Gastrocnemius medialis (tissue), 4 donors: ENCODE measurements around the gene STK4.

Experiments
- POLR2A ChIP-seq, 2 donors: fragments of 450-650 bp; IDR thresholded peaks; one replicate each; pipeline ENCODE4 v1.6.1; 2017; ENCODE audit warnings: antibody characterized with exemption in 2 of 2, mild to moderate bottlenecking in 2 of 2, moderate library complexity in 2 of 2
- TF ChIP-seq, protein P1 (sequence below), 5 experiments: fragments of 450-650 bp in 3 of 5; fragments of 200-600 bp in 2 of 5; sonication (generic) in 2 of 5; IDR thresholded peaks in 4 of 5; conservative IDR thresholded peaks in 1 of 5; 1 replicate in 4 of 5; 2 replicates in 1 of 5; pipeline ENCODE4 v1.5.1; 2016 to 2019; ENCODE audit warnings: antibody characterized with exemption in 5 of 5, mild to moderate bottlenecking in 3 of 5, moderate library complexity in 3 of 5

DNA sequence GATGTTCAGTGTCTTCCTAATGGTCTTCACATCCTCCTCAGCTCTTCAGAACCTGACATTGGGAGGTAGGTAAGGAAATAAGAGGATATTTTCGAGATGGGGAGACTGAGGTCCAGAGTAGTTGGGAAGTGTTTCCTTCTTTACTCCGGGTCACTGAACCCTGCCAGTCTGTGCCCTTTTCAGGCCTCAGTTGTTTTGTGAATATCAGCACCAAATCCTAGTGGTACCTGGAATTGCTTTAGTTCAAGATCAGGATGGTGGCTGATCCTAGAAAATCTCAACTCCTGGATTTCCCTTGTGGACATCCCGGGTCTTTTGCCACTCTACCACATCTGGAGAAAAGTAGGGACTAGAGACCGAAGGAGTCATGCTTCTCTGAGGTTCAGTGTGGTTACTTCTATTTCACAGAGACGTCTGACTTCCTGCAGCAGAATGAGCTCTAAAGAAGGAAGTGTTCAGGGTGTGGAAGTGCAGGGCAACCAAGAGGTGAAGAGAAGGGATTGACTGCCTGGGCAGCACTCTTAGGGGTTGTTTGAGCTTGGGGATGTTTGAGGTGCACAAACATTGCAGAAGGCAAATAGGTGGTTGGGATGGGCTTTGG, 995 bp downstream of the STK4 start:
- TF ChIP-seq, protein P1, sequence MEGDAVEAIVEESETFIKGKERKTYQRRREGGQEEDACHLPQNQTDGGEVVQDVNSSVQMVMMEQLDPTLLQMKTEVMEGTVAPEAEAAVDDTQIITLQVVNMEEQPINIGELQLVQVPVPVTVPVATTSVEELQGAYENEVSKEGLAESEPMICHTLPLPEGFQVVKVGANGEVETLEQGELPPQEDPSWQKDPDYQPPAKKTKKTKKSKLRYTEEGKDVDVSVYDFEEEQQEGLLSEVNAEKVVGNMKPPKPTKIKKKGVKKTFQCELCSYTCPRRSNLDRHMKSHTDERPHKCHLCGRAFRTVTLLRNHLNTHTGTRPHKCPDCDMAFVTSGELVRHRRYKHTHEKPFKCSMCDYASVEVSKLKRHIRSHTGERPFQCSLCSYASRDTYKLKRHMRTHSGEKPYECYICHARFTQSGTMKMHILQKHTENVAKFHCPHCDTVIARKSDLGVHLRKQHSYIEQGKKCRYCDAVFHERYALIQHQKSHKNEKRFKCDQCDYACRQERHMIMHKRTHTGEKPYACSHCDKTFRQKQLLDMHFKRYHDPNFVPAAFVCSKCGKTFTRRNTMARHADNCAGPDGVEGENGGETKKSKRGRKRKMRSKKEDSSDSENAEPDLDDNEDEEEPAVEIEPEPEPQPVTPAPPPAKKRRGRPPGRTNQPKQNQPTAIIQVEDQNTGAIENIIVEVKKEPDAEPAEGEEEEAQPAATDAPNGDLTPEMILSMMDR (IDR thresholded peaks at IDR 0.05 in 4 of 5, conservative IDR thresholded peaks at IDR 0.05 in 1 of 5) = no peak
- no peak for TF ChIP-seq POLR2A (IDR thresholded peaks at IDR 0.05)
